Left ventricle myocardium superior (tissue), 1 donor: ENCODE data around the gene SEMA3F. TPM values are rescaled to one million over a fixed set of nuclear protein-coding genes. Genes with fewer than 3 reads are reported as not detected.
A peak's percentile ranks its signal among the peaks of the same experiment; 100 is the strongest.

Source experiments
- ATAC-seq: fragments of 200-7000 bp; cut with Tn5 transposase; one replicate; pipeline ENCODE4 v1.9.1; 2020; ENCODE audit warnings: mild to moderate bottlenecking, moderate library complexity
- DNase-seq: peaks from one replicate; pipeline ENCODE4 v3.0.0-alpha.2; 2020
- intact Hi-C: fragments of 100-400 bp; cut with micrococcal nuclease; formaldehyde crosslinking; loops from one replicate; pipeline ENCODE4 v1.11.0; 2022
- total RNA-seq: library from RNA; stranded (reverse); fragmentation: NEBNext Ultra II Directional; extraction: Animal tissue kit (Norgen Biotek cat#: 25700); gene quantifications from one replicate; pipeline ENCODE4 v1.2.1, GENCODE V29; 2021
- donor health status: DM: no; HTN: yes; CAD: no; lungs with severe emphysema.

Gene SEMA3F
- total RNA-seq, 1 donor from 2014 or later: 11.4 TPM

DNA sequence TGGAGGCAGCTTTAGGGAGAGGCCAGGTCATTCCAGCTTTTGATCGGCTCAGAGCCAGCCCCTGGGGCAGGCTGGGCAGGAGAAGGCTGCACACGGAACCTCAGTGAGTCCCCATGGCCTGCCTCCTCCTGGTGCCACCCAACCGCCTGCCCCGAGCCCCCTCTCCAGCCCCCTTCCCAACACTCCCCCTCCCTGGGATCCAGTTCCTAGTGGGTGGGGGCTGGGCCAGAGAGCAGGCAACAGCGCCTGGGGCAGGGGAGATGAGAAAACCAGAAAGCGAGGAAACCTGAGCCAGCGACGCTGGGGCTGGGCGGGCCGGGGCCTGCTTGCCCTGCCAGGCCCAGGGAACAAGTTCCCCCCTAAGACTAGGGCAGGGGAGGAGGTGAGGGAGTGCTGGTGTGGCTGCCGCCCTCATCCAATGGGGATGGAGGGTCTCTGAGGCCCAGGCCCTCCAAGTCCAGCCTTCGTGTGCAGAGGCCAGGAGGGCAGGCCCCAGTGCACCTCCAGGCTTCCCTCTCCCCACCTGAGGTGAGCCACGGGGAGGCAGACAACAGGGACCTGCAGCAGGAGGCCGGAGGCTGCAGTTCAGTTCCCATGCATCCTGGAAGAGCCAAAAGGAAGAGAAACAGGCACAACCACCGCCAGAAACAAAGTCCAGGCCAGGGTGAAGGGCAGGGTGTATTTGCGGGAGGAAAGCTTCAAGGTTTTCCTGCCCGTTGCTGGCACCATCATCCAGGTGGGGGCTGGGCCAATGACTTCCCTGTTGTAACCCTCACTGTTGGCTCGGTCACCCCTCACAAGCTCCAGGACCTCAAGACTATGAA, 4.0 kb upstream of the SEMA3F start:
- ATAC-seq: no peak
- DNase-seq: no peak
- intact Hi-C loops: no loop called here

GRCh38 chr3:50151728-50152127, 3.4 kb upstream of the SEMA3F start:
- no peak for ATAC-seq
- intact Hi-C loops: no loop called here

DNA sequence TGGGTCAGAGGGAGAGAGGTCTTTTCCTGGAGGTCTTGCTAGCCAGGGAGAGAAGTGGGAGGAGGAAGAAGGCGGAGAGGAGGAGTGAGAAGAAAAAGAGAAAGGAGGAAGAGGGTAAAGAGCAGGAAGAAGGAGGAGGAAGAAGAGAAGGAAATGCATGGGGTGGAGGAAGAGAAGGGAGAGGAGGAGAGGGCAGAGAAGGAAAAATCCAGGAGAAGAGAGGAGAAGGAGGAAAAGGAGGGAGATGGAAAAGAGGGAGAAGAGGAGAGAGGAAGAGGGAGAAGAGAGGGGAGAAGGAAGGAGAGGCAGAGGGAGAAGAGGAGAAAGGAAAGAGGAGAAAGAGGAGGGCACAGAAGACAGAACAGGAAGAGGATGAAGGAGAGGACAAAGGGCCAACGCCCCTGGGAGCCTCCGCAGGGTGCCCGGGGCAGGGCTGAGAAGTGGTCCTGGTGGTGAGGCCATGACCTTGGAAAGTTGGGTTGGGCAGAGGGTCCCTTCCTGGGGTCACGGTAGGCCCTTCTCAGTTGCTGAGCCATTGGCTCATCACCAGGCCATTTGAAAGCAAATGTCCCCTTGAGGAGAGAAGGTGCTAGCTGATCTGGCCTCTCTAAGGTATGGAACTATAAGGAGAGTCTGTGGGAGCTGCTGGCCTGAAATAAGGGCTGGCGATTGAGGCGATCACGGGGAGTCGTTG, 1.2 kb upstream of the SEMA3F start:
- ATAC-seq: no peak
- intact Hi-C loops: loop anchor here (1.0 kb wide), 1 partner anchor 17 kb away; no protein-coding TSS in a partner anchor
- DNase-seq: no peak

More at GRCh38 chr3:50151728-50152127, 3.4 kb upstream of the SEMA3F start:
- no peak for DNase-seq

DNA sequence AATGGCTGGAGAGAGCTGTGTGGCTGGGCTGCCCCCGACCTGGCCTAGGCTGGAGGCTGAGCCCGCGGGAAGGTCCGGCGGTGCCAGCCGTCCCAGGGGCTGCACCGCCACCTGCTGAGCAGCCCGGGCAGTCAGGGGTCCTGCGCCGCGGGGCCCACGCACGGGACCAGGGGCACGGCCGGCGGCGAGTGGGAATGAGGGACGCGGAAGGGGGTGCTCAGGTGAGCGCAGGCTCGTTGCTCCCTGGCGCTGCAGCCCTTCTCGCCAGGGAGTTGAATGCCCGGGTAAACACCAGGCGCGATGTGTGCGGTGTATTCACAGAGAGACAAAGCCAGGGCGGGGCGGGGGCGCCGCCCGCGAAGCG, 666 bp upstream of the SEMA3F start:
- intact Hi-C loops: loop anchor here (1.0 kb wide), 1 partner anchor 17 kb away; no protein-coding TSS in a partner anchor
- ATAC-seq (peak; percentile 59), DNase-seq (no peak)

DNA sequence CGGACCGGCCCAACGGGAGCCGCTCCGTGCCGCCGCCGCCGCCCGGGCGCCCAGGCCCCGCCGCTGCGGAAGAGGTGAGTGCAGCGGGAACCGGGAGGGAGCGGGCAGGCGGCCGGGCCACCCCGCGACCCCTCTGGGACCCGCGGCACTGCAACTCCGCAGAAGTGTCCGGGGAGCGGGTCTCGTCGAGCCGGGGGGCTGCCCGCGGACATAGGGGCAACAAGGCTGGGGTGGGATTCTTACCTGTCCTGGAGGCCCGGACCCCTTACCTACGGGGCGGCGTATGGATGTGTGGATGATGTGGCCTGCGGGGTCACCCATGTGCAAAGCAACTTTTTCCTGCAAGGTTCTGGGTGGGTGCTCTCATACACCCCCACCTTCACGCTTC, 361 bp downstream of the SEMA3F start:
- intact Hi-C loops: no loop called here

GRCh38 chr3:50155891-50156290, 767 bp downstream of the SEMA3F start:
- ATAC-seq (no peak), DNase-seq (no peak)
- intact Hi-C loops: no loop called here

More for the DNA sequence above, 361 bp downstream of the SEMA3F start:
- DNase-seq (no peak), ATAC-seq (peak; percentile 4)

- DNase-seq (no peak), ATAC-seq (no peak)
- intact Hi-C loops: no loop called here
These were observed 1.7 kb downstream of the SEMA3F start for GRCh38 chr3:50156549-50157493.

DNA sequence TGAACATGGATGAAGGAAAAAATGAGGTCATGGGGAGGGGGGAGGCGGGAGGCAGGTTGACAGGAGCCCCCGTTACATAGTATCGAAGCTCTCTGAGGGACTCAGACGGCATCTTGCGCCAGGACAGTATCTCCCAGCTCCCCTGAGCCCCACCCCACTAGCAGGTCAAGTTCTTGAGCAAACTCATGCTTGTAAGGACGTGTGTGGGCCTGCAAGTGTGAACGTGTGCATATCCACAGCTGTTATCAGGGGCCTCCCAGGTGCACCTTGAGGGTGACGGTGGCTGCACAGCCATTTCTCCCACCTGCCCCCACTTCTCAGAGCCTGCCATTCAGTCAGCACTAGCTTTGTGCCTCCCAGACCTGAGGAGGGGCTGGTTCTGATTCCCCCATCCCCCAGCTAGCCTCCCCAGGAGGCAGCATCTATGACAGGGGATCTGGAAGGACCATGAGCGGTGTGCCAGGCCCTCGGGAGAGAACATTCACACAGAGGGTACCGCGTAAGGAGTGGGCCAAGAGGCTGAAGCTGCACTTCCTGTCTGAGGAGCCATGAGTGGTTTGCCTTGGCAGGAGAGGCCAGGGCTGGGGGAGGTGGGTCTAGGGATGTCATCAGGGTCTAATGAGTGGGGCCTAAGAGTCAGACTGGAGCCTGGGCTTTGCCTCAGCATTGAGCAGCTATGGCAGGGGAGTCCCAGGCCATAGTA, 2.9 kb downstream of the SEMA3F start:
- DNase-seq: no peak
- intact Hi-C loops: no loop called here
- ATAC-seq: no peak

- ATAC-seq (no peak), DNase-seq (no peak)
- intact Hi-C loops: no loop called here
These were observed 3.5 kb downstream of the SEMA3F start for GRCh38 chr3:50158530-50159146.

GRCh38 chr3:50160561-50160983, 5.4 kb downstream of the SEMA3F start:
- intact Hi-C loops: no loop called here
- ATAC-seq: peak; percentile 56
- DNase-seq: peak; percentile 57

DNA sequence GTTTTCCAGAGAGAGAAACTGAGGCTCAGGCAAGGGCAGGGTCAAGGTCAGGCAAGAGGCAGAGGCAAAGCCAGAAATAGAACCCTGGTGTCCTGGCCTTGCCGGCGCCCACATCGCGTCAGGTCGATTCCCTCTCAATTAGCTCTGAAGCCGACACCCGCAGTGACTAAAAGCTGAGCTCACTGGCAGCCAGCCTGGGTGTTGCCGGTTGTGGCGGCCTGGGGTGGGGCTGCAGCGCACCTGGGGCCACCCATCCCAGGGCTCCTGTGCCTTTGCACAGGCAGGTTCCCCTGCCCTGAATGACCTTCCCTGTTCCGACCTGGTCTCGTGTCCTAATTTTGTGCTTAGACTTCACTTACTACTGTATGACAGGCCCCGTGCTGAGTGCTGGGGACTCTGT, 6.2 kb downstream of the SEMA3F start:
- no peak for ATAC-seq
- intact Hi-C loops: no loop called here
- DNase-seq: no peak

DNA sequence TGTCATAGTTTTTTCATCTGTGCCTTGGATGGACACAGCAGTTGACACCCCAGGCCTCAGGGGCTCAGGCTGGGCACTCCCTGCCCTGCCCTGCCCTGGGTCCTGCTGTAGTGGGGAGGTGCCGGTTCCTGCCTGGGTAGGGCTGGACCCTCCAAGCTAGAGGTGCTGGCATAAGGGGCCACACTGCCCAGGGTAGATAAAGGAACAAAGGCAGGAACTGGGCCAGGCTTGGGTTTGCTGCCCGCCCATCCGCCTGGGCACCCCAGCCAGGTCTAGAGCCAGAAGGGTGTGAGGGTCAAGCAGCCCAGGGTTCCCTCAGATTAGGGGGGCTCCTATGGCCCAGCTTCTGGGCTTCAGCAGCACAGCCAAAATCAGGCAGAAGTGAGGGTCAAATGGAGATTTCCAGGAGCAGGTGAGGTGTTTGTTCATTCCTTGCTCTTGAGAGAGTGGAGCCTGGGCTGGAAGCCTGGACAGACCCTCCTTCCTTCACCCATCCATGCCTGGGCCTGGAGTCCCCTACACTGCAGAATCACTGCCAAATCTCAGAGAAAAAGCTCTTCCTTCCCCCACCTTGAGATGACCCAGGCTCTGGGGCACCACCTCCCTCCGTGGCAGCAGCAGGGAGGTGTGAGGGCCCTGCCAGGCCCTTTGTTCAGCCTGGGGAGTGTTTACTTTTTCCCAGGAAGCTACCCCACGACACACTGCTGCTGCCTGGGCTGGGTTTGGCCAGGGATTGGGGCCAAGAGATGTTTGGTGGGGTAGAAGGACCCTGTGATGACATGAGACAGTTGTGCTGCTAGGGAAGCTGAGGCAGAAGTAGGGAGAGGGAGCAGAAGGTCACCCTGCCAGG, 7.1 kb downstream of the SEMA3F start:
- ATAC-seq: no peak

GRCh38 chr3:50163572-50164455, 8.7 kb downstream of the SEMA3F start:
- DNase-seq: peak; percentile 69
- intact Hi-C loops: no loop called here

More for the DNA sequence above, 7.1 kb downstream of the SEMA3F start:
- intact Hi-C loops: no loop called here
- DNase-seq: no peak

DNA sequence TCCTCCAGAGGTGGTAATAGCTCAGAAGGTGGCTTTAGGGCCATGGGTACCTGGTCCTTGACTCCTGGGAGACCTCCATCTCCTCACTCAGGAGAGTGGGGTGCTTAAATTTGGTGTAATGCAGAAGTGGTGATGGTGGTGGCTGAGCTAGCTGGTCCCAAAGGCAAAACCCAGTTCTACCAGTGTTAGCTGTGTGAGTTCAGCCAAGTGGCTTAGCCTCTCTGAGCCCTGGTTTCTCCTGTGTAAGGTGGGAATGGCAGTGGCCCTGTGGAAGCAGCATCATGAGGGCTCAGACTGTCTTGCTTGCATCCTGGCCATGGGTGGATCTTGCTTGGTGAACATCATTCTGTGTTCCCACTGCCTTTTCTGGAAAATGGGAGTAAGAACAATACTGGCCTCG, 9.4 kb downstream of the SEMA3F start:
- no peak for ATAC-seq
- no peak for DNase-seq
- intact Hi-C loops: no loop called here

More at GRCh38 chr3:50163572-50164455, 8.7 kb downstream of the SEMA3F start:
- ATAC-seq: no peak

- peak; percentile 41 for ATAC-seq
These were observed 10.1 kb downstream of the SEMA3F start for GRCh38 chr3:50164984-50165909.

More at GRCh38 chr3:50164984-50165909, 10.1 kb downstream of the SEMA3F start:
- intact Hi-C loops: no loop called here
- peak; percentile 51 for DNase-seq
